CD4-positive, alpha-beta T cell (primary cell): ENCODE measurements around the gene ANKRD13B. TPM values are rescaled to one million over a fixed set of nuclear protein-coding genes. Genes with fewer than 3 reads are reported as not detected.

Source experiments
- ATAC-seq: fragments of 200-7000 bp; cut with Tn5 transposase; one replicate; pipeline ENCODE4 v1.10.0; 2022; ENCODE audit warnings: mild to moderate bottlenecking; ENCODE audit not compliant: poor library complexity
- CTCF ChIA-PET: fragments of 350-600 bp; sonication (Branson Sonifier 250); formaldehyde crosslinking; loops from one replicate; lab custom pipeline; 2021; ENCODE audit warnings: antibody characterized with exemption, inconsistent platforms; lab: Charles Lee
- POLR2A ChIA-PET: fragments of 350-600 bp; sonication (Branson Sonifier 250); formaldehyde crosslinking; loops from one replicate; lab custom pipeline; 2021; ENCODE audit warnings: antibody characterized with exemption, inconsistent platforms; lab: Charles Lee
- DNase-seq, 14 experiments: peaks; one replicate each; pipeline ENCODE4 v3.0.0-alpha.2; 2013 to 2020; ENCODE audit warnings: mixed read lengths in 2 of 14
- H3K27ac ChIP-seq, 2 donors: one replicate each; pipeline versions ENCODE4 v1.5.1 to v1.7.0; 2013; ENCODE audit warnings: low read length in 2 of 2, low read depth in 1 of 2, mild to moderate bottlenecking in 1 of 2
- H3K27me3 ChIP-seq, 2 experiments: 1 replicate in 1 of 2; 2 replicates in 1 of 2; pipeline versions ENCODE4 v1.6.1 to v1.7.0; 2013; ENCODE audit warnings: low read length in 2 of 2, control low read depth in 1 of 2, mild to moderate bottlenecking in 1 of 2, moderate library complexity in 1 of 2; ENCODE audit not compliant: insufficient read depth in 2 of 2, control insufficient read depth in 1 of 2
- H3K36me3 ChIP-seq: one replicate; pipeline ENCODE4 v1.6.1; 2013; ENCODE audit warnings: low read length, control low read depth; ENCODE audit not compliant: insufficient read depth
- H3K4me1 ChIP-seq: one replicate; pipeline ENCODE4 v1.6.1; 2013; ENCODE audit warnings: low read length, control low read depth; ENCODE audit not compliant: insufficient read depth
- H3K4me3 ChIP-seq: one replicate; pipeline ENCODE4 v1.5.1; 2013; ENCODE audit warnings: mild to moderate bottlenecking, low read length, moderate library complexity
- H3K9me3 ChIP-seq, 2 experiments: 1 replicate in 1 of 2; 2 replicates in 1 of 2; pipeline versions ENCODE4 v1.6.1 to v1.7.0; 2013; ENCODE audit warnings: low read length in 2 of 2, mild to moderate bottlenecking in 2 of 2, control low read depth in 1 of 2, moderate library complexity in 1 of 2; ENCODE audit not compliant: control insufficient read depth in 1 of 2, insufficient read depth in 1 of 2
- H3K27ac Mint-ChIP-seq: one replicate; pipeline ENCODE4 v1.8.0; 2020; ENCODE audit warnings: mixed read lengths
- H3K27me3 Mint-ChIP-seq: one replicate; pipeline ENCODE4 v1.8.0; 2021; ENCODE audit warnings: mixed read lengths
- H3K36me3 Mint-ChIP-seq: one replicate; pipeline ENCODE4 v1.8.0; 2021; ENCODE audit warnings: low read depth, mixed read lengths
- H3K4me1 Mint-ChIP-seq: one replicate; pipeline ENCODE4 v1.8.0; 2021; ENCODE audit warnings: low read depth, mixed read lengths
- H3K4me3 Mint-ChIP-seq: one replicate; pipeline ENCODE4 v1.8.0; 2020; ENCODE audit warnings: mild to moderate bottlenecking, mixed read lengths
- H3K9me3 Mint-ChIP-seq: one replicate; pipeline ENCODE4 v1.8.0; 2020; ENCODE audit warnings: mixed read lengths
- CTCF ChIP-seq: fragments of 200-600 bp; IDR thresholded peaks from one replicate; pipeline ENCODE4 v1.8.0; 2022; ENCODE audit warnings: antibody characterized with exemption, mild to moderate bottlenecking
- intact Hi-C, 2 experiments: fragments of 100-400 bp; cut with DNase I in 1 of 2; cut with micrococcal nuclease in 1 of 2; formaldehyde crosslinking; loops; one replicate each; pipeline versions ENCODE4 v1.15.1 to v1.9.0; 2023 to 2025; cut with DNase I, micrococcal nuclease
- total RNA-seq, 174 experiments: library from RNA in 2 of 174; stranded (reverse) in 2 of 174; gene quantifications; one replicate each; pipeline ENCODE4 v1.2.3 and lab custom pipeline; 2021 to 2026

ANKRD13B gene
- total RNA-seq, 2 experiments from 2014 or later, result 2.1 to 3.0 TPM

- no peak for ATAC-seq
- Histone ChIP-seq H3K27ac (no peak overlapping the region), H3K36me3 (no peaks in the 10 kb centered on the region), H3K9me3 (no peaks in the 10 kb centered on the region), H3K4me1 (peaks cover 44% of the 10 kb centered on the region), H3K27me3 (no peaks in the 10 kb centered on the region), H3K4me3 (no peak overlapping the region)
- Mint-ChIP-seq H3K27me3 (no peaks in the 10 kb centered on the region), H3K27ac (no peak overlapping the region), H3K4me1 (peaks cover 34% of the 10 kb centered on the region), H3K9me3 (no peaks in the 10 kb centered on the region), H3K36me3 (no peaks in the 10 kb centered on the region), H3K4me3 (no peak overlapping the region)
- peak in 1 of 14 experiments; percentile 29 for DNase-seq
- intact Hi-C loops, result loop anchor here (5.0 to 10.0 kb wide), 3 partner anchors 47 to 323 kb away; partner anchors contain the start of genes ABHD15 (in 2 of the 2), TP53I13 (in 2 of the 2) and SSH2 (in 1 of the 2)
- CTCF ChIA-PET, result no interaction called here
- no peak for TF ChIP-seq CTCF
- POLR2A ChIA-PET, result no interaction called here
Observed at GRCh38 chr17:29612094-29612403, 19.1 kb downstream of the ANKRD13B start.

GRCh38 chr17:29612404-29613280 lies 19.7 kb downstream of the ANKRD13B start:
- Histone ChIP-seq H3K36me3 (no peaks in the 10 kb centered on the region), H3K27me3 (no peaks in the 10 kb centered on the region), H3K27ac (no peak overlapping the region), H3K4me1 (peaks cover 49% of the 10 kb centered on the region), H3K9me3 (no peaks in the 10 kb centered on the region), H3K4me3 (peak overlapping the region; percentile 26)
- ATAC-seq (no peak), DNase-seq (peak in 1 of 14 experiments; percentile 45)
- no peaks in the 10 kb centered on the region for H3K9me3 Mint-ChIP-seq
- H3K4me3 Mint-ChIP-seq, result peak overlapping the region; percentile 42
- intact Hi-C loops, result loop anchor here (1.0 to 10.0 kb wide), 4 partner anchors 32 to 322 kb away; partner anchors contain the start of genes ABHD15 (in 2 of the 2), TP53I13 (in 2 of the 2) and SSH2 (in 1 of the 2)
- ChIA-PET POLR2A (interaction anchor here (0.6 to 2.0 kb wide), 5 partner anchors 19 to 45 kb away, joined by 3 to 9 read pairs (median 6); partner anchors contain the start of genes ABHD15, GIT1 and TP53I13), CTCF (interaction anchor here (0.5 to 6.5 kb wide), 16 partner anchors 11 to 169 kb away, joined by 3 to 96 read pairs (median 4); partner anchors contain the start of genes ABHD15, ANKRD13B and CORO6)
- H3K27me3 Mint-ChIP-seq, result no peaks in the 10 kb centered on the region
- H3K27ac Mint-ChIP-seq, result no peak overlapping the region
- H3K4me1 Mint-ChIP-seq, result peaks cover 40% of the 10 kb centered on the region
- H3K36me3 Mint-ChIP-seq, result no peaks in the 10 kb centered on the region
- no peak for TF ChIP-seq CTCF

- no peak overlapping the region for H3K27ac ChIP-seq
- Mint-ChIP-seq H3K27me3 (no peaks in the 10 kb centered on the region), H3K27ac (no peak overlapping the region), H3K36me3 (no peaks in the 10 kb centered on the region), H3K4me1 (peaks cover 40% of the 10 kb centered on the region), H3K4me3 (peak overlapping the region; percentile 11), H3K9me3 (no peaks in the 10 kb centered on the region)
- no peaks in the 10 kb centered on the region for H3K36me3 ChIP-seq
- POLR2A ChIA-PET, result interaction anchor here (0.6 to 2.0 kb wide), 7 partner anchors 12 to 46 kb away, joined by 3 to 9 read pairs (median 4); partner anchors contain the start of genes ABHD15, ANKRD13B, GIT1 and TP53I13
- peak; percentile 33 for ATAC-seq
- no peaks in the 10 kb centered on the region for H3K9me3 ChIP-seq
- peaks cover 57% of the 10 kb centered on the region for H3K4me1 ChIP-seq
- peak; percentile 87 for TF ChIP-seq CTCF
- no peaks in the 10 kb centered on the region for H3K27me3 ChIP-seq
- intact Hi-C loops, result loop anchor here (1.0 to 10.0 kb wide), 4 partner anchors 33 to 321 kb away; partner anchors contain the start of genes ABHD15 (in 2 of the 2), TP53I13 (in 2 of the 2) and SSH2 (in 1 of the 2)
- DNase-seq, result peak; percentile 87 to 98 (median 93)
- CTCF ChIA-PET, result interaction anchor here (0.5 to 6.5 kb wide), 16 partner anchors 11 to 168 kb away, joined by 3 to 96 read pairs (median 4); partner anchors contain the start of genes ABHD15, ANKRD13B and CORO6
- peak overlapping the region; percentile 31 for H3K4me3 ChIP-seq
Observed at GRCh38 chr17:29613352-29613837, 20.5 kb downstream of the ANKRD13B start.
